Gastroesophageal sphincter (tissue), 4 donors: ENCODE measurements around the gene ULK4. TPM values are rescaled to one million over a fixed set of nuclear protein-coding genes. Genes with fewer than 3 reads are reported as not detected.

Experiments
- ATAC-seq: fragments of 150-250 bp; one replicate; pipeline ENCODE4 v1.9.1; 2016; ENCODE audit warnings: mild to moderate bottlenecking, moderate library complexity
- H3K27ac ChIP-seq, 4 donors: fragments of 200-600 bp; sonication (generic) in 3 of 4; 1 replicate in 3 of 4; 2 replicates in 1 of 4; pipeline ENCODE4 v1.5.1; 2016 to 2019
- H3K27me3 ChIP-seq: fragments of 200-600 bp; sonication (generic); one replicate; pipeline ENCODE4 v1.5.1; 2019
- H3K36me3 ChIP-seq, 2 donors: fragments of 200-600 bp; sonication (generic); one replicate each; pipeline ENCODE4 v1.5.1; 2019; ENCODE audit warnings: control low read depth in 1 of 2
- H3K4me1 ChIP-seq, 3 donors: fragments of 200-600 bp; sonication (generic); 1 replicate in 2 of 3; 2 replicates in 1 of 3; pipeline ENCODE4 v1.5.1; 2016 to 2019; ENCODE audit warnings: control low read depth in 2 of 3
- H3K4me3 ChIP-seq, 2 donors: fragments of 200-600 bp; sonication (generic); one replicate each; pipeline ENCODE4 v1.5.1; 2019; ENCODE audit warnings: mild to moderate bottlenecking in 1 of 2, moderate library complexity in 1 of 2
- H3K9me3 ChIP-seq, 3 donors: fragments of 200-600 bp; sonication (generic); one replicate each; pipeline ENCODE4 v1.5.1; 2017 to 2019; ENCODE audit warnings: control low read depth in 2 of 3
- CTCF ChIP-seq, 4 experiments: fragments of 200-600 bp in 2 of 4; fragments of 450-650 bp in 2 of 4; sonication (generic) in 1 of 4; IDR thresholded peaks; one replicate each; pipeline ENCODE4 v1.5.1; 2017 to 2019; ENCODE audit warnings: antibody characterized with exemption in 4 of 4, mild to moderate bottlenecking in 2 of 4, moderate library complexity in 2 of 4
- EP300 ChIP-seq: sonication (generic); formaldehyde crosslinking; IDR thresholded peaks from one replicate; pipeline ENCODE4 v1.6.1; 2017; ENCODE audit warnings: antibody characterized with exemption, mild to moderate bottlenecking
- POLR2A ChIP-seq, 2 donors: fragments of 450-650 bp; IDR thresholded peaks; one replicate each; pipeline ENCODE4 v1.6.1; 2017; ENCODE audit warnings: antibody characterized with exemption in 2 of 2, mild to moderate bottlenecking in 2 of 2, moderate library complexity in 1 of 2
- POLR2AphosphoS5 ChIP-seq: sonication (generic); formaldehyde crosslinking; IDR thresholded peaks from one replicate; pipeline ENCODE4 v1.6.1; 2017; ENCODE audit warnings: antibody characterized with exemption
- WGBS, 2 donors: methylation state at CpG; one replicate each; pipeline ENCODE4 v1.1.5; 2018; ENCODE audit warnings: low coverage in 1 of 2; 5-methylcytosine and 5-hydroxymethylcytosine counted together
- total RNA-seq, 4 donors: library from RNA; depleted of rRNA; stranded (reverse); fragments of >200 nt; gene quantifications; one replicate each; pipeline ENCODE4 v1.1.0, GENCODE V29; 2016

ULK4 gene
- total RNA-seq, 4 donors from 2014 or later = 3.8 to 15.4 (median 8.8) TPM

GRCh38 chr3:41975416-41976103 is 13.7 kb upstream of the ULK4 start:
- 46 to 73% methylated on average over 4 to 5 of the region's 6 CpGs for WGBS, 2 donors
- no peaks in the 10 kb centered on the region for H3K27me3 ChIP-seq
- H3K4me1 ChIP-seq = no peaks in the 10 kb centered on the region
- H3K27ac ChIP-seq = no peak overlapping the region
- H3K4me3 ChIP-seq = no peak overlapping the region
- no peaks in the 10 kb centered on the region for H3K36me3 ChIP-seq
- TF ChIP-seq CTCF (IDR thresholded peaks at IDR 0.05) (no peak), POLR2A (IDR thresholded peaks at IDR 0.05) (no peak), EP300 (no peak), POLR2AphosphoS5 (no peak)
- H3K9me3 ChIP-seq = no peaks in the 10 kb centered on the region
- no peak for ATAC-seq

- no peaks in the 10 kb centered on the region for H3K36me3 ChIP-seq
- no peaks in the 10 kb centered on the region for H3K9me3 ChIP-seq
- no peak for ATAC-seq
- TF ChIP-seq CTCF (IDR thresholded peaks at IDR 0.05) (no peak), EP300 (no peak), POLR2AphosphoS5 (no peak)
- WGBS, 2 donors = 92 to 93% methylated on average over 2 of the region's 2 CpGs
- no peak overlapping the region for H3K27ac ChIP-seq
- H3K27me3 ChIP-seq = no peaks in the 10 kb centered on the region
- no peak overlapping the region for H3K4me3 ChIP-seq
- no peaks in the 10 kb centered on the region for H3K4me1 ChIP-seq
Observed at GRCh38 chr3:41974223-41974622, 12.3 kb upstream of the ULK4 start.

- Histone ChIP-seq H3K27ac (no peak overlapping the region), H3K4me3 (no peak overlapping the region), H3K36me3 (no peaks in the 10 kb centered on the region), H3K9me3 (no peaks in the 10 kb centered on the region), H3K4me1 (no peaks in the 10 kb centered on the region), H3K27me3 (no peaks in the 10 kb centered on the region)
- WGBS, 2 donors = 83 to 100% methylated on average over 3 to 5 of the region's 5 CpGs
- no peak for TF ChIP-seq POLR2A (IDR thresholded peaks at IDR 0.05)
- TF ChIP-seq POLR2AphosphoS5 = no peak
- TF ChIP-seq EP300 = no peak
- no peak for TF ChIP-seq CTCF (IDR thresholded peaks at IDR 0.05)
- no peak for ATAC-seq
Observed at GRCh38 chr3:41972802-41973201, 10.9 kb upstream of the ULK4 start.

- no peak for ATAC-seq
Observed at GRCh38 chr3:41966206-41966605, 4.3 kb upstream of the ULK4 start.

More at GRCh38 chr3:41966206-41966605, 4.3 kb upstream of the ULK4 start:
- H3K27ac ChIP-seq = no peak overlapping the region
- WGBS, 2 donors = 83 to 96% methylated on average over 3 to 4 of the region's 6 CpGs
- peaks cover 0 to 6% (median 0%) of the 10 kb centered on the region in 3 donors for H3K4me1 ChIP-seq
- H3K27me3 ChIP-seq = no peaks in the 10 kb centered on the region
- TF ChIP-seq EP300 = no peak
- TF ChIP-seq POLR2A (IDR thresholded peaks at IDR 0.05) = no peak
- TF ChIP-seq CTCF (IDR thresholded peaks at IDR 0.05) = no peak
- TF ChIP-seq POLR2AphosphoS5 = no peak
- no peaks in the 10 kb centered on the region for H3K9me3 ChIP-seq
- no peak overlapping the region for H3K4me3 ChIP-seq
- no peaks in the 10 kb centered on the region for H3K36me3 ChIP-seq
